Muscle of back (tissue), 11 donors: Measurements from ENCODE around the gene FAM53A. TPM values are rescaled to one million over a fixed set of nuclear protein-coding genes. Genes with fewer than 3 reads are reported as not detected.
"Not testable (repeated sequence)": the region's sequence is repeated elsewhere in the genome, so short reads cannot be mapped to it uniquely, and the experiment has no call there.

Experiments
- DNase-seq, 3 donors: peaks; one replicate each; pipeline versions ENCODE4 v3.0.0 to v3.0.0-alpha.2; 2013
- polyA plus RNA-seq, 10 donors: library from polyadenylated mRNA; unstranded; fragments of 120-200 nt; gene quantifications; one replicate each; pipeline ENCODE4 v1.2.1, GENCODE V29; 2013; ENCODE audit not compliant: insufficient read length in 10 of 10

The FAM53A gene
- polyA plus RNA-seq, 10 donors = 0.92 to 1.6 (median 1.2) TPM

DNA sequence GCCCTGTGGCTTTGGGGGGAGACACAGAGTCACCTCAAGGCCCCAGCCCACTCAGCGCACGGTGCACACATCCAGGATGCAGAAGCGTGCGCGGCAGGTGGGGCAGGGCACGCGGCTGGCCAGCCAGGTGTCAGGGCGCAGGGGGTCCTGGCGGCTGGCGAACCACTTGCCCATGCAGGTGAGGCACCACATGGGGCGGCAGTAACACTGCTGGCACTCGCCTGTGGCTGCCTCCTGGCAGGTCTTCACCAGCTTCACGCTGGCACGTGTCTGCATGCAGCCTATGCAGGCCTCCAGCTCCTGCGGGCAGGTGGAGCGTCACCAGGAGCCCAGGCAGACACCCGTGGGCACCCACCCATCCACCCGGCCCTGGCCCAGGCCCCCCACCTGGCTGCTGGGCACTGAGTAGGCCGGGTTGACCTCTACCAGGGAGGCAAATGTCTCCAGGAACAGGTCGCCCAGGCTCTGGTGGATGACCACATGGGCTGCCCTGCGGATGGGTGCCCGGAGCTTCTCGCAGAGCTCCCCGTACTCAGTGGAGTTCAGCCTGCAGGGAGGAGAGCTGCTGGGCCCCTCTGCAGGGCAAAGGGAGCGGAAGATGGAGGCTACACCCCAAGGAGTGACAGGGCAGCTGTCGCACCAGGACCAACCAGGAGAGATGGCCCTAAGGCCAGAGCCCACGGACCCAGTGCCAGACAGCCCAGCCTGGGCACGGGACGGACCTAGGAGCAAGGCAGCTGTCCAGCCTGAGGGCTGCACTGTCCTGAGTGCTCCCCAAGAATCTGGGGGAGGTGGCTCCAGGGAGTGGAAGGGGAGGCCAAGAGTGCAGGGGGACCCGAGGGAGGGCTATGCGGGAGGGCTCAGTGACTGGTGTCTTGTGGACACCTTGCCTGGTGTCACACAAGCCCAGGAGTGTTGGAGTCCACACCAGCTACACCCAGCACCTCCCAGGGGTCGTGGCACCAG is 33.3 kb upstream of the FAM53A start:
- DNase-seq = no peak

DNA sequence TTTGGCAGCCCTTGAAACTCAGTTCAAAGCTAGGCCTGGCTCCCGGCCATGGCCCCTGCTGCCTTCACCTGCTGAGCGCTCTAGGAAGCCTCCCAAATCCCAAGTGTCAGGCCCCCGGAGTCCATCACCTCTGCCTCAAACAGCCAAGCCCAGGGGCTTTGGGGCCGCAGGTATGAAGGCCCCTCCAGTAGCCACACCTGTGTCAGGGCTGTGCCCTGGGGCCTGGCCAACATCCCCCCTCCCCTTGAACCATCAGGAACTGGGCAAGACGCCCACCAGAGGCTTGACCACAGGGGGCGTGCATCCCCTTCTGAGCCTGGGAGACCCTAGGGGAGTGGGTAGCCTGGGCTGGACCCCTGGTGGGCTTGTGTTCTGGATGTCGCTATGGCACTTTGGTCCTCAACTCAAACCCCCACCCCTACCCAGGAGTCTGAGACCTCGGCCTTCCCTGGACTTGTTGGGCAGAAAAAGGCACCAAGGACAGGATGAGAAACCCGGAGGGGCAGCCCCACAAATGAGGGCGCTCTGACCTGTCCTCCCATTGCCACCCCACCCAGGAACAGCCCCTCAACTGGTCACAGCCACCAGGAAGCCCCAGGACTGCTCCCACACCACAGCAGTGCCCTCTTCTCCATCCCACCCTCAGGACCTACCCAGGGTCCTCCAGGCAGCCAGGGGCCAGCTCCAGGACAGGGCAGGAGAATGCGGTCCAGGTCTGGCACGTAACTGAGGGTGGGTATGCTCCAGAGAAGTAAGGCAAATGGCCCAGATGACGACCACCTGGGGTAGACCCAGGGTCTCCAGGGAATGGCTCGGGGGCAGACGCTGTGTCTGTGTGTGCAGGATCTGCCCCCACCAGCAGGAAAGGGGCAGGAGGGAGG is 32.2 kb upstream of the FAM53A start:
- DNase-seq = no peak

DNA sequence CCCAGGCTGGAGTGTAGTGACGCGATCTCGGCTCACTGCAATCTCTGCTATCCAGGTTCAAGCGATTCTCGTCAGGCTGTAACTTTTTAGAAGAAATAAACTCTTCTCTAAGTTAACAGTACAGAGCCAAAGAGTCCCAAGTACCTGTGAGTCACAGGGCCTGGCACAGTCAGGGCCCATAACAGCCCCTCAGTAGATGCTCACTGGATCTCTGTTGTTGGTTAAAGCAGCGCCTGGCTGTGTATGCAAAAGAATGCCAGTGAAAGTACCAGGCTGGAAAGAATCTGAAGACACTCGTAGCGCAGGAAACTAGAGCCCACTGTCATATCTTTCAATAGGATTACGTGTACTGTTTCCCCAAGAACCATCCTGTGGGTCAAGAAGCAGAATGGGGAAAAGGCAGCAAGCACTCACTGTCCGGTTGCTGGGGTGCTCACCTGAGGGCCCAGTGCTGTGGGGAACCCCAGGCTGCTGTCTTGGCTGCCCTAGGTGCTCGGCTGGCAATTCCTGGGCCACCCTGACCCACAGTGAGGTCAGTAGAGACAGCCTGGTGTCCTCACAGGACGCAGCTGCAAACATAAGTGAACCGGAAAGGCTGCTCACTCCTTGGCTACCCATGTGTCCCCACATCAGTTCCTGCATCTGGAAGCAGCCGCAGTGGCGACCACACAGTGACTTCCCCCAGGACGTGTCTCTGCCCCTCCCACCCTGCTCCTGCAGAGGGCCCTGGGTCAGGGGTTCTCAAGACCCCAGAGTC is 31.1 kb upstream of the FAM53A start:
- DNase-seq = peak in 1 of 3 donors; percentile 33

DNA sequence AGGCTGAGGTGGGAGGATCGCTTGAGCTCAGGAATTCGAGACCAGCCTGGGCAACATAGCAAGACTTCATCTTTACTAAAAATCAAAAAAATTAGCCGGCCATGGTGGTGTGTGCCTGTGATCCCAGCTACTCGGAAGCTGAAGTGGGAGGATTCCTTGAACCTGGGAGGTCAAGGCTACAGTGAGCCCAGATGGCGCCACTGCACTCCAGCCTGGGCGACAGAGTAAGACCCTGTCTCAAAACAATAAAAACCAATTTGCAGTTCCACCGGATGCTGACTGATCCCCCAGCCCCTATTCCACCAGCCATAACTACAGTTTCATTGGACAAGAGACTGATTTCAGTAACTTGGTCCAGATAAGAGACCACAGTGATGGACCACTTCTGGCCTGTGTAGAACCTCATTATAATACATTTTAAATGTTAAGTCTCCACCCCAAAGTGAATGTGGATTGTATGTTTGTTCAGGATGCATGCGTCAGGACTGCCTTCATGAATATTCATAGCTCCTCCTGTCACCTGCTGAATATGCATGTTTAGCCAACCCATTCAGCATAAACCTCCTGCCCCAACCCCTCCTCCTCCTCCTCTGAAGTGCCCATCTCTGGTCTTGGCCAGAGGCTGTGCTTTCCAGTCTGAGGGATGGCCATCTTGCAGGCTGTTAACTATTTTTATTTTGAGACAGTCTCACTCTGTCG is 30.3 kb upstream of the FAM53A start:
- DNase-seq = no peak

DNA sequence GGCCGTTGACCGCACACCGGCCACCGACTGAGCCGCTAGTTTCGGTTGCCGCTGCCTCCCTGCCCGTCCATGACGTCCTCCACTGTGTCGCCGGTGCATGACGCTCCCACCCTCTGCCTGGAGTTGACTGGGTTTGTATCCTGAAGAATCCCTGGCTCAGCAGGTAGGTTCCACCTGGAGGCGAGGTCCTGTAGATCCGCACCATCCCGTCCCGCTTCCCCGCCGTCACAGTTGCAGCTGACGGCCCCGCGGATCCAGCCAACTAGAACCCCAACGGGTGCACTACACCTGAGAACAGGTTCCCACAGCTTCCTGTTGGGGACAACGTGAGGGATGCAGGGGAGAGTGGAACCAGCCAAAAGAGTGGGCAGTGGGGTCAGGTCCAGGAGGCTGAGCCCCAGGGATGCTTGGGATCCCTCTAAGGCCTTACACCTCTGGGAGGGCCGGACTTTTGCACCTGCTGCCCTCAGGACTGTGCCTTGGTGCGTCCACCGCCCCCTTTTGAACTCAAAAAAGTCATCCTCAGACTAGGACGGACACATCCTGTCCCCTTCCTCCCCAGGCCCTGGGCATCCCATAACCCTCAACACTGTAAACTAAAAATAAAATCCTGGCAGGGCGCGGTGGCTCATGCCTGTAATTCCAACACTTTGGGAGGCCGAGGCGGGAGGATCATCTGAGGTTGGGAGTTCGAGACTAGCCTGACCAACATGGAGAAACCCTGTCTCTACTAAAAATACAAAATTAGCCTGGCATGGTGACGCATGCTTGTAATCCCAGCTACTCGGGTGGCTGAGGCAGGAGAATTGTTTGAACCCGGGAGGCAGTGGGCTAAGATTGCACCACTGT is 29.1 kb upstream of the FAM53A start:
- no peak for DNase-seq

DNA sequence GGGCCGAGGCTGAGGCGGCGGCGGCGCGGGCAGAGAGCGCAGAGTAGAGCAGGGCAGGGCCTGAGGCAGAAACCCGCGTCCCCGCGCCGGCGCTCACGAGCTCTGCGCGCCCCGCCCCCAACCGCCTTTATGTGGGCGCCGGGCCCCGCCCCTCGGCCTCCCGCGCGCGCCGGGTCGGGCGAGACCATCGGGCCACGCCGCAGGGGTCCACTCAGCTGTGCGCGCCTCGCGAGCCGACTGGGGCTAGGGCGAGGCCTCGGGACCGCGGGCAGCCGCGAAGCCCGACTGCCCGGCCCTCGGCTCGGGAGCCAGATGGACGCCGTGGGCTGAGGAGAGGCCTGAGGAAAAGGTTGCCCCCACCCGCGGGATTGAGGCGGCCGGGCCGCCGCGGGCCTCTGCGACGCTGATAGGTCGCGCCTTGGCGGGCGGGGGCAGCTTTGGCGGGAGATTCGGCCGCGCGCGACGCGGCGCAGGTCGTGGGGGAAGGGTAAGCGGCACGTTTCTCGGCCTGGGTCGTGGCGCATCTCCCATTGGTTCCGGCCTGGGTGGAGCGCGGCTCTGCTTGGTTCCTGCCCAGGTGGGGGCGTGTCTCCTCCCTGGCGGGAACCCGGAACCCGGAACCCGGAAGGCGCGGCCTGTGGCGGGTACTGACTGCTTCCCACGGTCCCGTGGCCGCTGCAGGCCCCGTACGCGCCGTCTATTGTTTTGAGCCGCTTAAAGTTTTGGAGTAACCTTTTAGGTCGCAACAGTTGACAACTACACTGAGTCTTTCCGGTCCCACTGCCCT is 28.3 kb upstream of the FAM53A start, which contains the start of gene SLBP:
TSS of gene SLBP (minus strand) at position 104 of the 787 bp plus-strand sequence. CDS start 131 bp downstream, outside the sequence.
- peak; percentile 88 to 96 (median 92) for DNase-seq

DNA sequence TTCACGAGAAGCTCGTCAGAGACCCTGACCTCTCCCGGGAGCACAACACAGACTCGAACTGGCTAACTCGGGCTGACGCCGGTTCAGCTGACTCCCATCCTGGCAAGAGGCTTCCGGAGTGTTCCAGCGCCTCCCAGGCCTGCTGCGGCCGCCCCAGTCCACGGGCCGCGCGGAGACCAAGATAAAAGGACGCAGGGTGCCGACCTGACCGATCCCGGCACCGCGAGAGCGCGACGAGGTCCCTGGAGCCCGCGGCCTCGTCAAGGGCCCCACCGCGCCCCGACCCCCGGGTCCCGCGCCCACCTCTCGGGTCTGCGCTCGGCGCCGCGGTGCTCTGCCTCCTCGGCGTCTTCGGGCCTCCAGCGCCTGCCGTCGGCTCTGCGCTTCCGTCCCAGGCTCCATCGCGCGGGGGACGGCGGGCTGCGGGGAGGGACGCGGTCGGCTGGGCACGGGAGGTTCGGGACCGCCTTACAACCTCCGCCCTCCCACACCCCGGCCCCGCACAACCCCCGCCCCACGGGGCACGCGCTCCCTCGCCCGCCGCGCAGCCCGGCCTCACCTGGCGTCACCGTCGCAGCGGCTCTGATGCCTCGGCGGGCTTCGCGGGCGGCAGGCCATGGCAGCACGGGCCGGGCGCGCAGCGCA is 27.6 kb upstream of the FAM53A start:
- DNase-seq = peak in 2 of 3 donors; percentile 33 to 82

DNA sequence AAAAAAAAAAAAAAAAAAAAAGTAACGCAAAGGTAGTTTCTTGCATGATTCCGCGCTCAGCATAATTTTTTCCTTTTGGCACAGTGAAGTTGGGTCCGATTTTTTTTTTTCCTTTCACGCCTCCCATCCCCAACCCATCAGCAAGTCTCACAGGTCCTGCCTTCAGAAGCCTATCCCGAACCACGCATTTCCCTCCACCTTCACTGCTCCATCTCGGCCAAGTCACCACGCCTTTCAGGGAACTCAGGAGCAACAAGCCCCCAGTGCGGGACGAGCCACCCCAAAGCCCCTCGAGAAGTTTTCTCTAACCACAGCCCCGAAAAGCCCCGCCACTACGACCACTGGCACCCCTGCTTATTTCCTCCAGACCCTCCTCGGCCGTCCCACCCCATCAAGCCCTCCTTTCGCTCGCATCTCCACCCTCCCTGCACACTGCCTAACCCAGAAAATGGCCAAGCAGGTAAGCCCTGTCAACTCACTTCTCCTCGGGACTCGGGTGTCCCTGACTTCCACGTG is 27.0 kb upstream of the FAM53A start:
- DNase-seq = no peak

DNA sequence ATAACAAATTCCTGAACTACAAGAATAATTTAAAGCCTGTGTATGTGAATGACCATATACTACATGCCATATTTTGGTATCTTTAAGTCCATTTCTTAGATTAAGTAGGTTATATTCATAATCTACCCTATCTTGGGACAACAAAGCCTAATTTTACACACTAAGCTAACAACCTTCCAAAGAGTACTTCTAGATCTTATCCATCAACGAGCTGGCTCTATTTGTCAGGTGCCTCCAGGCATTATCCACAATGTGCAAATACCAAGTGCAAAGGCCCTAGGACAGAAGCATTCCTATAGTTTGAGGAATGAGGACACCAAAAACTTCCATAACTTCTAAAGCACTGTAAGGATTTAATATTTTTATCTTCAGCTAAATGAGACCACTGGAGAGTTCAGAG is 24.5 kb upstream of the FAM53A start:
- DNase-seq = no peak

DNA sequence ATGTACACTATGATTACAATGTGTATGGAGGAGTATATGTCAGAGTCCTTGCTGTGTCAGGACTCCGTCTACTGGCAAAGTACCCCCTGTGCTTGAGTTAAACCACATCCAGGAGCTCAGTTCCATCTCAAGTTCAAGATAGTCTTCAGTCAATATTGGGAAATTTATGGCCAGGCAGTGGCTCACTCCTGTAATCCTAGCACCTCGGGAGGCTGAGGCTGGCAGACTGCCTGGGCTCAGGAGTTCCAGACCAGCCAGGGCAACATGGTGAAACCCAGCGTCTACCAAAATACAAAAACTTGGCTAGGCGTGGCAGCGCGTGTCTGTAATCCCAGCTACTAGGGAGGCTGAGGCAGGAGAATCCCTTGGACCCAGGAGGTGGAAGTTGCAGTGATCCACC is 22.2 kb upstream of the FAM53A start:
- no peak for DNase-seq

DNA sequence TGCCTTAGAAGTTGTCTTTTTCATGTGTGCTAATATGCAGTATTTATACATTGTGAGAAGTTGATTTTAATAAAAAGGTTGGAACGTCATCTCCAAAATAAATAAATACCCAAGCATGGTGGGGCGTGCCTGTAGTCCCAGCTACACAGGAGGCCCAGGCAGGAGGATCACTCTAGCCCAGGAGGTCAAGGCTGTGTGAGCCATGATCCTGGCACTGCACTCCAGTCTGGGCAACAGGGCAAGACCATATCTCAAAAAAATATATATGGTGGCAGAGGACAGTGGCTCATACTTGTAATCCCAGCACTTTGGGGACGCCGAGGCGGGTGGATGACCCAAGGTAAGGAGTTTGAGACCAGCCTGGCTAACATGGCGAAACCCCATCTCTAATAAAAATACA is 21.6 kb upstream of the FAM53A start:
- DNase-seq = no peak

DNA sequence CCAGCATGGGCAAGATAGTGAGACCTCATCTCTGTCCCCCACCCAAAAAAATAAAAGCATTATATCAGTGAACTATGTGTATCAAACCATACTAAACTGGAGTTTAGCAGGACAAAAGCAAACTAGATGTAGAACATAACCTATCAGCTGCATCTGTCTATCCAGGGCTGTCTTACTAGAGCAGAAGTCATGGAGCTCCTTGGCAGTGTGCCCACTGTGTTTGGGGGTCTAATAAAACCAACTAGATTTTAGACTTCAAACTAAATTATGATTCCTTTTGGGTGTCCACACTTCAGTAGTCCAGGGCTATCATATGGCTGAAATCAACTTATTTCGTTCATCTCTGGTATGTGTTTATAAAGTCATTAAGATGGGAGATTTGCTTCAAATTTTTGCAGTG is 19.8 kb upstream of the FAM53A start:
- DNase-seq = no peak

DNA sequence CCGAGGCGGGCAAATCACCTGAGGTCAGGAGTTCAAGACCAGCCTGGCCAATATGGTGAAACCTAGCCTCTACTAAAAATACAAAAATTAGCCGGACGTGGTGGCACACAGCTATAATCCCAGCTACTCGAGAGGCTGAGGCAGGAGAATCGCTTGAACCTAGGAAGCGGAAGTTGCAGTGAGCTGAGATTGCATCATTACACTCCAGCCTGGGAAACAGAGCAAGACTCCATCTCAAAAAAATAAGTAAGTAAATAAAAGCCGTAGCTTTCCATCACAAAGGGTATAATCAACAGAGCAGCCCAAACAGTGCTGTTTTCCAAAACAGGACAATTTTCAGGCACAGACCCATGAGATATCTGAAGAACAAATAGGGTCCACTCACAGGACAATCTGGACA is 17.6 kb upstream of the FAM53A start:
- not testable (repeated sequence) for DNase-seq

DNA sequence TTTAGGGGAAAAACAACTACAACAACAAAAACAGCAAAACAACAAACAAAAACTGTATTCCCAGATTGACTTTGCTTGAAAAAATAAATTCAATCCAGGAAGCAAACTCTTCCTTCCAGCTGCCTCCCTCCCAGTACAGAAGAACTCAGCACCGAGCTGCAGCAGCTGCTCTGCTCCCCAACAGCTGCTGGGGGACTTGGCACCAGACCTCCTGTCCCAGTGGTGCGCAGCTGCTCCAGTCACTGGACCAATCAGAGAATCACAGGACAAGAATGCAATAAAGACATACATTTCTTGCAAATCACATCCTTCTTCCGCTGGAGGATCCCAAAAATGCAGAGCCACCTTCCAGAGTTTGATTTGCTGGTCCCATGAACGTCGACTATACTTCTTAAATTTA is 11.8 kb upstream of the FAM53A start:
- peak; percentile 69 to 94 (median 84) for DNase-seq

DNA sequence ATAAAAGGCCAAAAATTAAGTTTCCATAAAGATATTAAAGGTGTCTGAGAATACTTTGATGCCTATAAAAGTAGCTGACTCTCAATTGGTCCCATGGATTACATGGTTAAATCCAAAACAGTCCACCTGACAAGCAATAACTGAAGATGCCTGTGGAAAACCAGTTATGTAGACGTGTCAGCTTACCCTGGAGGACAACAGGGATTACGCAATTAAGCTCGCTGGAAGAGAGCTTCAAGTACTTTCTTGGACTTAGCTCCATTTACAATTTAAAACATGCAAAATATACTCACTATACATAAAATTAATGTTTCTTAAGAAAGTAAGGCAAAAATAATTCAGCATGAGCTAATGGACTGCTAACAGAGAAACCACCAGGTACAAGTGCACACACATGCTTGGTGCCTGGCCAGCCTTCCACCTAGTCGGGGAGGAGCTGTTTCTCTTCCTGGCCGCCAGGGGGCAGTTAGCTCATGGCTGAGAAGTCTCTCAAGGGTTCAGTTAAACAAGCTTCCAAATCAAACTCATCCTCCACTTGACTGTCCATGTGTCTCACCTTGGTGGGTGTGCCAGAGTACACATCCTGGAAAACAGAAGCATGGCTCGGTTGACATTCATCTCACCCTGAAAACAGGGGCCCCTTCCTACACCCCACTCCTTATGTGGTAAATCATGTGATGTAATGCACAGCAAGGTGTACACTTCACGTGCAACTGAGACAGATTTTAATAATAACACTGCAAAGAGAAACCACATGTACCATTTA is 9.2 kb upstream of the FAM53A start:
- peak; percentile 45 to 81 (median 78) for DNase-seq

DNA sequence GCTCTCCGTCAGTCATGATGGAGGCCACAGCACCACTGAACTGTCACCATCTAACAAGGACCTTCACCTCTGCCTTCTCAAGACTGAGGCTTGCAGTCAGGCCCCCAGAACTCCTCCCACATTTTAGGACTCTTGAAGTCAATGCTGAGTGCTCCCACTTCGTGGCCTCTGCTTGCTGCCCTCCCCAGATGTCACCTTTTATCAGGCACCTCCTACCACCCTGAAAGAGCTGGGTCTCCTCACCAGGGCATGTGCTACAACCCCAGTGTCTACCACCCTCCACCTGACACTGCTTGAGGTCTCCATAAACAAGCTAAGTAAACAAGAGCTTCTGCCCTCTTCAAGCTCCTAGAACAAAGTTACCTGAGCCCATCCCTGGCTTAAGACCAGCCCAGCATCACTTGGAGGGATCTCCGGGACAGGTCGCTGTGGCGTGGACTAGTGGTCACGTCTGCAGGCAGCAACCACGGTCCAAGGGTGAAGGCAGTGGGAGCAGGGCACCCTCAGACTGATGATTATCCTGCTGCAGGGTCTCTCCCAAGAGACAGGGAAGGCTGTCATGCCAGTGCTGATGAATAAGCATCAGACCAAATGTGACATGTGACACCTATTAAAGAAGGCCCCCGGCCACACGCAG is 7.7 kb upstream of the FAM53A start:
- DNase-seq = no peak

DNA sequence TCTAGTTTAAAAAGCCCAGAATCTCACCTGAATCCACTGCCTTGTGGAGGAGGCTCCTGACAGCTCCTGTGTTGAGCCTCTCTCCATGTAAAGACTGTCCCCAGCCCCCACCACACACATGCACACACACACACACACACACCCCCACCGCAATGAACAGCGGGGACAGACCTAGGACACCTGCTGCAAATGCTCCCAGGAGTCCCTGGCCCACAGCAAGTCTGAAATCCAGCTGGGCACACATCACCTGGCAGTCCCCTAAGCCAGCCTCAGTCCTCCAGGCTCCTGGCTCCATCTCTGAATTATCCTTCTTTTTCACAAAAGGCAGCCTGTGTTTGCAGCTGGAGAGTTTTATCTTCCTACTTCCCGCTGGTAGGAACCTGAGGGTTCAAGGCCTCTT is 6.6 kb upstream of the FAM53A start:
- DNase-seq = no peak
